Epithelial cell of esophagus (primary cell): ENCODE results near the gene VILL.
A peak's percentile ranks its signal among the peaks of the same experiment; 100 is the strongest.
"Not testable (repeated sequence)": the region's sequence is repeated elsewhere in the genome, so short reads cannot be mapped to it uniquely, and the experiment has no call there.

Source experiments
- DNase-seq: peaks from one replicate; pipeline ENCODE4 v3.0.0; 2010; ENCODE audit warnings: low read depth
- H3K4me3 ChIP-seq: 2 replicates; pipeline ENCODE4 v1.5.1; 2011; ENCODE audit warnings: mild to moderate bottlenecking, low read length, control low read depth
- CTCF ChIP-seq: IDR thresholded peaks from 2 replicates; pipeline ENCODE4 v1.5.1; 2011; ENCODE audit warnings: low read depth, mild to moderate bottlenecking, low read length, control low read depth, inconsistent platforms; ENCODE audit not compliant: insufficient read depth; ENCODE audit errors: missing control alignments

VILL gene

GRCh38 chr3:38030126-38031021 lies 39.8 kb downstream of the VILL start:
- no peak for TF ChIP-seq CTCF
- peak overlapping the region; percentile 54 for H3K4me3 ChIP-seq
- peak; percentile 73 for DNase-seq

GRCh38 chr3:38031022-38031994 lies 40.7 kb downstream of the VILL start:
- no peak overlapping the region for H3K4me3 ChIP-seq
- peak; percentile 96 for DNase-seq
- TF ChIP-seq CTCF = no peak

- DNase-seq = no peak
- H3K4me3 ChIP-seq = no peak overlapping the region
- no peak for TF ChIP-seq CTCF
Measured at GRCh38 chr3:38032328-38032865, 41.8 kb downstream of the VILL start.

- H3K4me3 ChIP-seq, DNase-seq: not testable (repeated sequence)
Measured at GRCh38 chr3:38033586-38033985, 43.0 kb downstream of the VILL start.

GRCh38 chr3:38034335-38034734 lies 43.7 kb downstream of the VILL start:
- DNase-seq, H3K4me3 ChIP-seq: not testable (repeated sequence)

- H3K4me3 ChIP-seq = no peak overlapping the region
- DNase-seq = no peak
- TF ChIP-seq CTCF = no peak
Measured at GRCh38 chr3:38036286-38036685, 45.7 kb downstream of the VILL start.

- no peak for DNase-seq
Measured at GRCh38 chr3:38036906-38037305, 46.3 kb downstream of the VILL start.

More at GRCh38 chr3:38036906-38037305, 46.3 kb downstream of the VILL start:
- H3K4me3 ChIP-seq = no peak overlapping the region
- TF ChIP-seq CTCF = no peak
